Left renal pelvis (tissue), 4 donors: Measurements from ENCODE around the gene HOXD4. TPM values are rescaled to one million over a fixed set of nuclear protein-coding genes. Genes with fewer than 3 reads are reported as not detected.

Experiments used
- DNase-seq, 4 donors: peaks; one replicate each; pipeline ENCODE4 v3.0.0-alpha.2; 2013; ENCODE audit warnings: low read depth in 4 of 4, low spot score in 3 of 4
- polyA plus RNA-seq, 4 donors: library from polyadenylated mRNA; unstranded; fragments of 120-200 nt; gene quantifications; one replicate each; pipeline ENCODE4 v1.2.1, GENCODE V29; 2013; ENCODE audit not compliant: insufficient read length in 4 of 4

Gene HOXD4
- 10 to 100 TPM; 32.9 to 66.2 (median 39.4) TPM for polyA plus RNA-seq

GRCh38 chr2:176151442-176152287 lies at the start of gene HOXD4:
Gene HOXD4 (plus strand): TSS chr2:176151550. CDS start chr2:176151634, 84 bp downstream.
- DNase-seq = no peak

- no peak for DNase-seq
Observed at GRCh38 chr2:176101842-176102241, 49.5 kb upstream of the HOXD4 start.

- DNase-seq = no peak
Observed at GRCh38 chr2:176102309-176102866, 49.0 kb upstream of the HOXD4 start.

GRCh38 chr2:176103194-176103593 lies 48.2 kb upstream of the HOXD4 start:
- DNase-seq = no peak

- no peak for DNase-seq
Observed at GRCh38 chr2:176103742-176104315, 47.5 kb upstream of the HOXD4 start.

- DNase-seq = no peak
Observed at GRCh38 chr2:176104316-176105077, 46.9 kb upstream of the HOXD4 start.

- no peak for DNase-seq
Observed at GRCh38 chr2:176105078-176105729, 46.1 kb upstream of the HOXD4 start.

- DNase-seq = no peak
Observed at GRCh38 chr2:176105730-176106580, 45.4 kb upstream of the HOXD4 start.

GRCh38 chr2:176106581-176107539 lies 44.5 kb upstream of the HOXD4 start, which contains the start of gene HOXD11:
Gene HOXD11 (plus strand): TSS chr2:176107280. CDS start chr2:176107356, 76 bp downstream.
- no peak for DNase-seq

GRCh38 chr2:176107731-176108181 lies 43.6 kb upstream of the HOXD4 start:
- no peak for DNase-seq

- DNase-seq = no peak
Observed at GRCh38 chr2:176109192-176109901, 42.0 kb upstream of the HOXD4 start.

GRCh38 chr2:176109946-176110345 lies 41.4 kb upstream of the HOXD4 start:
- no peak for DNase-seq

- DNase-seq = no peak
Observed at GRCh38 chr2:176110415-176111308, 40.7 kb upstream of the HOXD4 start.

GRCh38 chr2:176111309-176111663 lies 40.1 kb upstream of the HOXD4 start:
- DNase-seq = peak in 1 of 4 donors; percentile 86

GRCh38 chr2:176111846-176112374 lies 39.4 kb upstream of the HOXD4 start:
- no peak for DNase-seq
